ENCODE results near the gene SERPINB13. TPM values are rescaled to one million over a fixed set of nuclear protein-coding genes. Genes with fewer than 3 reads are reported as not detected.

The SERPINB13 gene, protein sequence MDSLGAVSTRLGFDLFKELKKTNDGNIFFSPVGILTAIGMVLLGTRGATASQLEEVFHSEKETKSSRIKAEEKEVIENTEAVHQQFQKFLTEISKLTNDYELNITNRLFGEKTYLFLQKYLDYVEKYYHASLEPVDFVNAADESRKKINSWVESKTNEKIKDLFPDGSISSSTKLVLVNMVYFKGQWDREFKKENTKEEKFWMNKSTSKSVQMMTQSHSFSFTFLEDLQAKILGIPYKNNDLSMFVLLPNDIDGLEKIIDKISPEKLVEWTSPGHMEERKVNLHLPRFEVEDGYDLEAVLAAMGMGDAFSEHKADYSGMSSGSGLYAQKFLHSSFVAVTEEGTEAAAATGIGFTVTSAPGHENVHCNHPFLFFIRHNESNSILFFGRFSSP
- total RNA-seq = 1 to 10 TPM in 1 of 4 donors, not detected in 3; 1.4 TPM

DNA sequence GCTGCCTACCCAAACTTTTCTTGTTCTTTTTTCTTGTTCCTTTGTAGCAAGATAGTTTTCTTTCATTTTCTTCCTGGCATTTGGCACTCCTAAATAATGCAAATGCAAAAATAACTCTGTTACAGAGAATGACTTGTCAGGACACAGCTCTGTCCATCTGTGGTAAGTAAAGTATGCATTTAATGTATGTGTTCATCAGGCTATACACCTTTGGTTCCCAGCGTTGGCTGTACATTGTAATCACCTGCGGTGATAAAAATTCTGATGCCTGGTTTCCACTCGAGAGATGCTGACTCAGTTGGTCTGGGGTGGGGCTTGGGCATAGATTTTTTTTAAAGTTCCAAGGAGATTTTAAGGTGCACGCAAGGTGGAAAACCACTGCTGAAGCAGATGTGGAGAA, at the start of gene SERPINB13:
SERPINB13 (plus strand) TSS at position 378 of the 400 bp plus-strand sequence. CDS start 1,325 bp downstream, outside the sequence.
- in situ Hi-C loops (cut with MboI; ENCODE audit: low pct_ligation_motif_present in 1 of 4, low pct_unique_long_range_greater_than_20kb in 1 of 4, low sequenced_read_pairs in 3 of 4) (no loop called here), intact Hi-C loops (cut with DNase I; ENCODE audit: low total_unique reads) (no loop called here)
- no peaks in the 10 kb centered on the region for H3K4me1 ChIP-seq
- no peaks in the 10 kb centered on the region for H3K27me3 ChIP-seq
- WGBS, 2 donors (ENCODE audit: low coverage in 1 of 2) = 84 to 91% methylated on average over 4 of the region's 4 CpGs
- H3K9me3 ChIP-seq = no peaks in the 10 kb centered on the region
- H3K27ac ChIP-seq = no peak within 1 kb of the TSS
- no peak within 1 kb of the TSS for H3K4me3 ChIP-seq
- no peaks in the 10 kb centered on the region for H3K36me3 ChIP-seq
- no peak for TF ChIP-seq EP300 (IDR thresholded peaks at IDR 0.05; ENCODE audit: low read depth)
- TF ChIP-seq POLR2A (IDR thresholded peaks at IDR 0.05) = no peak
- TF ChIP-seq POLR2AphosphoS5 (IDR thresholded peaks at IDR 0.05) = no peak
- TF ChIP-seq, protein P1, sequence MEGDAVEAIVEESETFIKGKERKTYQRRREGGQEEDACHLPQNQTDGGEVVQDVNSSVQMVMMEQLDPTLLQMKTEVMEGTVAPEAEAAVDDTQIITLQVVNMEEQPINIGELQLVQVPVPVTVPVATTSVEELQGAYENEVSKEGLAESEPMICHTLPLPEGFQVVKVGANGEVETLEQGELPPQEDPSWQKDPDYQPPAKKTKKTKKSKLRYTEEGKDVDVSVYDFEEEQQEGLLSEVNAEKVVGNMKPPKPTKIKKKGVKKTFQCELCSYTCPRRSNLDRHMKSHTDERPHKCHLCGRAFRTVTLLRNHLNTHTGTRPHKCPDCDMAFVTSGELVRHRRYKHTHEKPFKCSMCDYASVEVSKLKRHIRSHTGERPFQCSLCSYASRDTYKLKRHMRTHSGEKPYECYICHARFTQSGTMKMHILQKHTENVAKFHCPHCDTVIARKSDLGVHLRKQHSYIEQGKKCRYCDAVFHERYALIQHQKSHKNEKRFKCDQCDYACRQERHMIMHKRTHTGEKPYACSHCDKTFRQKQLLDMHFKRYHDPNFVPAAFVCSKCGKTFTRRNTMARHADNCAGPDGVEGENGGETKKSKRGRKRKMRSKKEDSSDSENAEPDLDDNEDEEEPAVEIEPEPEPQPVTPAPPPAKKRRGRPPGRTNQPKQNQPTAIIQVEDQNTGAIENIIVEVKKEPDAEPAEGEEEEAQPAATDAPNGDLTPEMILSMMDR (IDR thresholded peaks at IDR 0.05) = no peak
- DNase-seq = no peak

DNA sequence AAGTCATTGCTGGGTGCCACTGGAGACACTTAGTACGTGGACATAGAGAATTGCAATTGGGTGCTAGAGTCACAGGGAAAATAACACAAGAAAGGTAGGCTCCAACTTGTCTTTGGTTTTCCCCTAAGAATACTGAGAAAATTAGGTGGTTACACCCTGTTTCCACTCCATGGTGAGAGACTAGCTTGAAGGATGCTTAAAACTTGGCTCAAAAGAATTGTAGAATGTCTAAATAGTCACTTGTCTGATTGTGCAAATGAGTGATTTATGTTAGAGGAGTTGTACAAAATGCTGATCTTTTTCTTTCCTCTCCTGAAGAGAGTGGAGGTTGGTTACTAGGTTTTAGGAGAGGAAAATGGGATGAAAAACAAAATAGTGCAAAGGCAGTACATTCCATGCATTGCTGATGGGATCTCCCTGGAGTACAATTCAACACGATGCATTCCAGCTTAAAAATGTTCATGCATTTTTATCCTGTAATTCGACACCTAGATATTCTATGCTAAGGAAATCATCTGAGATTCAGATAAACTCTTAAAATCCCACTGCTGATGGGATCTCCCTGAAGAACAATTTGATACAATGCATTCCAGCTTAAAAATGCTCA, 47.1 kb upstream of the SERPINB13 start:
- Histone ChIP-seq H3K27ac (no peak overlapping the region), H3K36me3 (no peaks in the 10 kb centered on the region), H3K4me1 (no peaks in the 10 kb centered on the region), H3K27me3 (no peaks in the 10 kb centered on the region), H3K9me3 (no peaks in the 10 kb centered on the region), H3K4me3 (no peak overlapping the region)
- in situ Hi-C loops (cut with MboI; ENCODE audit: low pct_ligation_motif_present in 1 of 4, low pct_unique_long_range_greater_than_20kb in 1 of 4, low sequenced_read_pairs in 3 of 4) (no loop called here), intact Hi-C loops (cut with DNase I; ENCODE audit: low total_unique reads) (no loop called here)
- DNase-seq = no peak
- no peak for TF ChIP-seq POLR2AphosphoS5 (IDR thresholded peaks at IDR 0.05)
- TF ChIP-seq, protein P1 (IDR thresholded peaks at IDR 0.05) = no peak
- 58 to 67% methylated on average over 3 of the region's 3 CpGs for WGBS, 2 donors (ENCODE audit: low coverage in 1 of 2)

DNA sequence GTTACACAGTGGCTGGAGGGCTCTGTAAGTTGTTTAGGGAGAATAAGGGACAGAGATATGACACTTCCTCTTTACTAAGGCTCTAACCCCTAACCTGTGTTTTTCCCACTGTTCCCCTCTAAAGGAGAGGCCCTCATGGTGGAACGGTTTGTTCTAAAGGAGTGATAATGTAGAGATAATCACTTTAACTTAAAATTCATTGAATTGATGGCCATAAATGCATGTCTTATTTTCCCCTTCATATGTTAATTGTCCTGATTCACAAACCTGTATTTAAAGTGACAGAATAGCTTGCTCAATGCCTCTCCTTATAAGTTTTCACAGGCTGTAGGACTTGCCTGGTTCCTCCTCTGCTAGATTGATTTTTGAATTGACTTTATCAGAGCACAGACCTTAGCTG, 45.1 kb upstream of the SERPINB13 start, which contains the start of gene SERPINB12:
SERPINB12 (plus strand) TSS at position 301 of the 400 bp plus-strand sequence. CDS start 13,791 bp downstream, outside the sequence.
- Histone ChIP-seq H3K4me1 (no peaks in the 10 kb centered on the region), H3K36me3 (no peaks in the 10 kb centered on the region), H3K9me3 (no peaks in the 10 kb centered on the region), H3K4me3 (no peak within 1 kb of the TSS), H3K27ac (no peak within 1 kb of the TSS), H3K27me3 (no peaks in the 10 kb centered on the region)
- TF ChIP-seq, protein P1 (IDR thresholded peaks at IDR 0.05) = no peak
- TF ChIP-seq EP300 (IDR thresholded peaks at IDR 0.05; ENCODE audit: low read depth) = no peak
- no peak for TF ChIP-seq POLR2AphosphoS5 (IDR thresholded peaks at IDR 0.05)
- TF ChIP-seq POLR2A (IDR thresholded peaks at IDR 0.05) = no peak
- DNase-seq = no peak
- 74% methylated on average over 1 of the region's 1 CpG; no CpG with 5 or more reads in 1 of the 2 donors for whole genome bisulfite sequencing, 2 donors (ENCODE audit: low coverage in 1 of 2)
- intact Hi-C loops (cut with DNase I; ENCODE audit: low total_unique reads) (no loop called here), in situ Hi-C loops (cut with MboI; ENCODE audit: low pct_ligation_motif_present in 1 of 4, low pct_unique_long_range_greater_than_20kb in 1 of 4, low sequenced_read_pairs in 3 of 4) (no loop called here)

DNA sequence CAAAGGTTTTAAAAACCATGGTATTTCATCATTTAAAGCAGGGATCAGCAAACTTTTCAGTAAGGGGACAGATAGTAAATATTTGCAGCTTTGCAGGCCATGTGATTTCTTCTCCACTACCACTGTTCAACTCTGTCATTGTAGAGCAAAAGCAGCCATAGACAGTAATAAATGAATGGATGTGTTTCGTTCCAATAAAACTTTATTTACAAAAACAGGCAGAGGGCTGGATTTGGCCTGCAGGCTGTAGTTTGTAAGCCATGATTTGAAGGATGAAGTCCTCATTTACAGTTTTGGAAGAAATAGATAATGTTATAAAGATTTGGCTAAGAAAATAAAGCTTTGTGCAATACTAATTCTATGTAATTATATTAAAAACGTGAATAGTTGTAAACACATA, 43.1 kb upstream of the SERPINB13 start:
- intact Hi-C loops (cut with DNase I; ENCODE audit: low total_unique reads) = no loop called here
- no peak overlapping the region for H3K4me3 ChIP-seq
- TF ChIP-seq POLR2A (IDR thresholded peaks at IDR 0.05) (no peak), POLR2AphosphoS5 (IDR thresholded peaks at IDR 0.05) (no peak), EP300 (IDR thresholded peaks at IDR 0.05; ENCODE audit: low read depth) (no peak)
- TF ChIP-seq, protein P1 (IDR thresholded peaks at IDR 0.05) = no peak
- H3K27ac ChIP-seq = no peak overlapping the region
- H3K36me3 ChIP-seq = no peaks in the 10 kb centered on the region
- 70 to 76% methylated on average over 2 of the region's 2 CpGs for WGBS, 2 donors (ENCODE audit: low coverage in 1 of 2)
- no peaks in the 10 kb centered on the region for H3K4me1 ChIP-seq
- no peaks in the 10 kb centered on the region for H3K27me3 ChIP-seq
- H3K9me3 ChIP-seq = no peaks in the 10 kb centered on the region
- DNase-seq = no peak
- in situ Hi-C loops (cut with MboI; ENCODE audit: low pct_ligation_motif_present in 1 of 4, low pct_unique_long_range_greater_than_20kb in 1 of 4, low sequenced_read_pairs in 3 of 4) = no loop called here

Data from transverse colon (tissue), 4 donors.